Aorta (tissue), 5 donors: ENCODE measurements around the gene SMOC1. TPM values are rescaled to one million over a fixed set of nuclear protein-coding genes. Genes with fewer than 3 reads are reported as not detected.
A peak's percentile ranks its signal among the peaks of the same experiment; 100 is the strongest.

Source experiments
- ATAC-seq: fragments of 200-7000 bp; cut with Tn5 transposase; one replicate; pipeline ENCODE4 v1.9.1; 2022; ENCODE audit warnings: moderate library complexity; ENCODE audit not compliant: low FRiP score
- DNase-seq, 2 donors: peaks; one replicate each; pipeline ENCODE4 v3.0.0-alpha.2; 2020
- H3K27ac ChIP-seq, 2 donors: one replicate each; pipeline ENCODE4 v1.5.1; 2013; ENCODE audit warnings: low read length in 2 of 2, mild to moderate bottlenecking in 2 of 2, moderate library complexity in 2 of 2, control low read depth in 1 of 2, inconsistent platforms in 1 of 2, low read depth in 1 of 2
- H3K27me3 ChIP-seq, 2 donors: one replicate each; pipeline ENCODE4 v1.6.1; 2013; ENCODE audit warnings: control low read depth in 1 of 2, low read length in 1 of 2, mild to moderate bottlenecking in 1 of 2, moderate library complexity in 1 of 2; ENCODE audit not compliant: insufficient read depth in 2 of 2, control insufficient read depth in 1 of 2
- H3K36me3 ChIP-seq, 2 donors: one replicate each; pipeline ENCODE4 v1.6.1; 2013; ENCODE audit warnings: control low read depth in 1 of 2, low read length in 1 of 2, mild to moderate bottlenecking in 1 of 2; ENCODE audit not compliant: insufficient read depth in 2 of 2, control insufficient read depth in 1 of 2
- H3K4me1 ChIP-seq, 2 donors: one replicate each; pipeline ENCODE4 v1.6.1; 2013; ENCODE audit warnings: low read length in 2 of 2, control low read depth in 1 of 2, mild to moderate bottlenecking in 1 of 2, moderate library complexity in 1 of 2; ENCODE audit not compliant: insufficient read depth in 2 of 2, control insufficient read depth in 1 of 2
- H3K4me3 ChIP-seq, 2 donors: one replicate each; pipeline ENCODE4 v1.5.1; 2013; ENCODE audit warnings: low read length in 2 of 2, control low read depth in 1 of 2, mild to moderate bottlenecking in 1 of 2
- H3K9me3 ChIP-seq: one replicate; pipeline ENCODE4 v1.6.1; 2013; ENCODE audit warnings: mild to moderate bottlenecking, low read length; ENCODE audit not compliant: control insufficient read depth
- WGBS, 2 donors: extraction: QIAGEN DNeasy Blood & Tissue Kit; methylation state at CpG; one replicate each; pipeline ENCODE4 v1.1.7; 2013; 5-methylcytosine and 5-hydroxymethylcytosine counted together
- intact Hi-C, 2 donors: fragments of 100-400 bp; cut with DNase I; formaldehyde crosslinking; loops; one replicate each; pipeline versions ENCODE4 v1.14.2 to v1.15.0; 2022
- long read RNA-seq, 2 donors: library from polyadenylated mRNA; unstranded; transcript quantifications; one replicate each; pipeline ENCODE4 v2.0.0, GENCODE V29; 2020 to 2021
- polyA plus RNA-seq, 2 donors: library from polyadenylated mRNA; stranded (reverse); fragments of 200-250 nt; gene quantifications; one replicate each; pipeline ENCODE4 v1.2.3, GENCODE V29; 2013
- total RNA-seq, 2 donors: library from RNA; stranded (reverse); fragmentation: NEBNext Ultra II Directional; extraction: Animal tissue kit (Norgen Biotek cat#: 25700); gene quantifications; one replicate each; pipeline ENCODE4 v1.2.1, GENCODE V29; 2021
- donor health status: healthy with polysubstance abuse.
- donor health status: Bipolar disorder and iron deficiency.
- donor health status: DM: no; HTN: no; CAD: no.
- donor health status: DM: no; HTN: no; CAD: no.
- donor health status: DM: yes; HTN: yes; CAD: no.

Gene SMOC1
- total RNA-seq (1 to 10 TPM; 2.9 to 5.6 TPM), polyA plus RNA-seq (1 to 10 TPM; 2.3 to 5.8 TPM)
- long read RNA-seq, donor 1, partial matches to known transcripts: 0 of 2 reads
- long read RNA-seq, donor 1, other reads (novel, unspliced or antisense): 2 of 2 reads
- long read RNA-seq, donor 2: 0 reads

GRCh38 chr14:69879175-69880043, at the start of gene SMOC1:
Gene SMOC1 (plus strand): TSS chr14:69879416. CDS start chr14:69879679, 263 bp downstream.
- Histone ChIP-seq H3K9me3 (no peaks in the 10 kb centered on the region), H3K27ac (no peak within 1 kb of the TSS), H3K36me3 (no peaks in the 10 kb centered on the region), H3K4me1 (no peaks in the 10 kb centered on the region), H3K27me3 (no peaks in the 10 kb centered on the region), H3K4me3 (no peak within 1 kb of the TSS)
- intact Hi-C loops: no loop called here
- 1% methylated on average over 56 to 67 of the region's 67 CpGs for WGBS, 2 donors
- ATAC-seq (peak; percentile 59), DNase-seq (peak in 1 of 2 donors; percentile 83)

GRCh38 chr14:69838881-69839416, 40.3 kb upstream of the SMOC1 start:
- 71 to 74% methylated on average over 3 of the region's 3 CpGs for WGBS, 2 donors
- Histone ChIP-seq H3K4me1 (no peaks in the 10 kb centered on the region), H3K27ac (no peak overlapping the region), H3K9me3 (no peaks in the 10 kb centered on the region), H3K4me3 (no peak overlapping the region), H3K36me3 (no peaks in the 10 kb centered on the region), H3K27me3 (peaks cover 0 to 2% of the 10 kb centered on the region in 2 donors)
- intact Hi-C loops: no loop called here
- DNase-seq: no peak
- no peak for ATAC-seq

GRCh38 chr14:69839661-69840060, 39.6 kb upstream of the SMOC1 start:
- Histone ChIP-seq H3K27me3 (peaks cover 0 to 2% of the 10 kb centered on the region in 2 donors), H3K36me3 (no peaks in the 10 kb centered on the region), H3K9me3 (no peaks in the 10 kb centered on the region), H3K27ac (no peak overlapping the region), H3K4me3 (no peak overlapping the region), H3K4me1 (no peaks in the 10 kb centered on the region)
- ATAC-seq: no peak
- 86 to 98% methylated on average over 3 of the region's 3 CpGs for WGBS, 2 donors
- no peak for DNase-seq
- intact Hi-C loops: no loop called here

- 31 to 35% methylated on average over 5 of the region's 5 CpGs for WGBS, 2 donors
- Histone ChIP-seq H3K4me3 (no peak overlapping the region), H3K36me3 (no peaks in the 10 kb centered on the region), H3K27me3 (peaks cover 0 to 2% of the 10 kb centered on the region in 2 donors), H3K27ac (no peak overlapping the region), H3K4me1 (no peaks in the 10 kb centered on the region), H3K9me3 (no peaks in the 10 kb centered on the region)
- no peak for ATAC-seq
- DNase-seq: no peak
- intact Hi-C loops: no loop called here
Measured at GRCh38 chr14:69841656-69842055, 37.6 kb upstream of the SMOC1 start.

- H3K27me3 ChIP-seq: peaks cover 0 to 2% of the 10 kb centered on the region in 2 donors
- ATAC-seq: no peak
- intact Hi-C loops: no loop called here
Measured at GRCh38 chr14:69842686-69843420, 36.4 kb upstream of the SMOC1 start.

GRCh38 chr14:69844171-69844570, 35.0 kb upstream of the SMOC1 start:
- intact Hi-C loops: no loop called here
- ATAC-seq (no peak), DNase-seq (no peak)
- H3K27me3 ChIP-seq: peaks cover 0 to 2% of the 10 kb centered on the region in 2 donors
- H3K4me3 ChIP-seq: no peak overlapping the region
- WGBS, 2 donors: 90 to 95% methylated on average over 2 of the region's 2 CpGs
- H3K27ac ChIP-seq: no peak overlapping the region
- no peaks in the 10 kb centered on the region for H3K36me3 ChIP-seq
- H3K9me3 ChIP-seq: no peaks in the 10 kb centered on the region
- H3K4me1 ChIP-seq: no peaks in the 10 kb centered on the region

More at GRCh38 chr14:69842686-69843420, 36.4 kb upstream of the SMOC1 start:
- WGBS, 2 donors: 46 to 66% methylated on average over 12 to 13 of the region's 13 CpGs
- no peak overlapping the region for H3K4me3 ChIP-seq
- H3K9me3 ChIP-seq: no peaks in the 10 kb centered on the region
- no peak for DNase-seq
- H3K27ac ChIP-seq: no peak overlapping the region
- no peaks in the 10 kb centered on the region for H3K36me3 ChIP-seq
- H3K4me1 ChIP-seq: no peaks in the 10 kb centered on the region

GRCh38 chr14:69845050-69845581, 34.1 kb upstream of the SMOC1 start:
- Histone ChIP-seq H3K36me3 (no peaks in the 10 kb centered on the region), H3K27ac (no peak overlapping the region), H3K4me1 (no peaks in the 10 kb centered on the region), H3K4me3 (no peak overlapping the region), H3K27me3 (peaks cover 0 to under 1% of the 10 kb centered on the region in 2 donors), H3K9me3 (no peaks in the 10 kb centered on the region)
- intact Hi-C loops: no loop called here
- no peak for ATAC-seq
- 67 to 74% methylated on average over 2 of the region's 2 CpGs for WGBS, 2 donors
- DNase-seq: no peak

- ATAC-seq (no peak), DNase-seq (no peak)
- 22 to 24% methylated on average over 5 of the region's 5 CpGs for WGBS, 2 donors
- intact Hi-C loops: no loop called here
- Histone ChIP-seq H3K4me1 (no peaks in the 10 kb centered on the region), H3K36me3 (no peaks in the 10 kb centered on the region), H3K27ac (no peak overlapping the region), H3K4me3 (no peak overlapping the region), H3K9me3 (no peaks in the 10 kb centered on the region), H3K27me3 (no peaks in the 10 kb centered on the region)
Measured at GRCh38 chr14:69845787-69846186, 33.4 kb upstream of the SMOC1 start.
